ENCODE results near the gene IFITM1. TPM values are rescaled to one million over a fixed set of nuclear protein-coding genes. Genes with fewer than 3 reads are reported as not detected.
"Not testable (repeated sequence)": the region's sequence is repeated elsewhere in the genome, so short reads cannot be mapped to it uniquely, and the experiment has no call there.

IFITM1 gene
- total RNA-seq, 2 donors from 2014 or later: 182 to 220 TPM

GRCh38 chr11:315051-315481 is 1.2 kb downstream of the IFITM1 start:
- peak overlapping the region; percentile 57 for H3K4me3 ChIP-seq
- H3K27me3 ChIP-seq (replicated peaks; ENCODE audit: insufficient read depth): no peaks in the 10 kb centered on the region
- no peaks in the 10 kb centered on the region for H3K9me3 ChIP-seq
- no peak for TF ChIP-seq CTCF (IDR thresholded peaks at IDR 0.05)
- H3K36me3 ChIP-seq: no peaks in the 10 kb centered on the region
- DNase-seq (ENCODE audit: low spot score) (no peak), ATAC-seq (ENCODE audit: insufficient number of reproducible peaks, low FRiP score, low read depth) (no peak)
- H3K4me1 ChIP-seq (ENCODE audit: control insufficient read depth in 1 of 2, low read depth in 2 of 2): peaks cover 9 to 39% of the 10 kb centered on the region in 2 donors
- H3K27ac ChIP-seq: no peak overlapping the region

GRCh38 chr11:315516-315994 is 1.7 kb downstream of the IFITM1 start:
- TF ChIP-seq CTCF (IDR thresholded peaks at IDR 0.05): no peak
- no peak for DNase-seq (ENCODE audit: low spot score)
- Histone ChIP-seq H3K36me3 (no peaks in the 10 kb centered on the region), H3K9me3 (no peaks in the 10 kb centered on the region), H3K27me3 (replicated peaks; ENCODE audit: insufficient read depth) (no peaks in the 10 kb centered on the region), H3K27ac (no peak overlapping the region), H3K4me3 (peak overlapping the region; percentile 57), H3K4me1 (ENCODE audit: control insufficient read depth in 1 of 2, low read depth in 2 of 2) (peaks cover 9 to 39% of the 10 kb centered on the region in 2 donors)
- no peak for ATAC-seq (ENCODE audit: insufficient number of reproducible peaks, low FRiP score, low read depth)

GRCh38 chr11:316031-316701 is 2.3 kb downstream of the IFITM1 start:
- H3K36me3 ChIP-seq: no peaks in the 10 kb centered on the region
- H3K27me3 ChIP-seq (replicated peaks; ENCODE audit: insufficient read depth): no peaks in the 10 kb centered on the region
- no peaks in the 10 kb centered on the region for H3K9me3 ChIP-seq
- ATAC-seq (ENCODE audit: insufficient number of reproducible peaks, low FRiP score, low read depth) (no peak), DNase-seq (ENCODE audit: low spot score) (no peak)
- H3K4me3 ChIP-seq: peak overlapping the region; percentile 57
- TF ChIP-seq CTCF (IDR thresholded peaks at IDR 0.05): no peak
- H3K4me1 ChIP-seq (ENCODE audit: control insufficient read depth in 1 of 2, low read depth in 2 of 2): peaks cover 9 to 39% of the 10 kb centered on the region in 2 donors
- H3K27ac ChIP-seq: no peak overlapping the region

- no peak for ATAC-seq (ENCODE audit: insufficient number of reproducible peaks, low FRiP score, low read depth)
- peaks cover 6 to 36% of the 10 kb centered on the region in 2 donors for H3K4me1 ChIP-seq (ENCODE audit: control insufficient read depth in 1 of 2, low read depth in 2 of 2)
- TF ChIP-seq CTCF (IDR thresholded peaks at IDR 0.05): no peak
- DNase-seq (ENCODE audit: low spot score): no peak
- H3K9me3 ChIP-seq: no peaks in the 10 kb centered on the region
- H3K36me3 ChIP-seq: no peaks in the 10 kb centered on the region
- peak overlapping the region; percentile 57 for H3K4me3 ChIP-seq
- no peaks in the 10 kb centered on the region for H3K27me3 ChIP-seq (replicated peaks; ENCODE audit: insufficient read depth)
- no peak overlapping the region for H3K27ac ChIP-seq
Measured at GRCh38 chr11:316891-317301, 3.1 kb downstream of the IFITM1 start.

- Histone ChIP-seq H3K4me1 (ENCODE audit: control insufficient read depth in 1 of 2, low read depth in 2 of 2) (peaks cover 3 to 30% of the 10 kb centered on the region in 2 donors), H3K4me3 (peak overlapping the region; percentile 29)
- not testable (repeated sequence) for H3K9me3 ChIP-seq; H3K27me3 ChIP-seq (replicated peaks; ENCODE audit: insufficient read depth); DNase-seq (ENCODE audit: low spot score); ATAC-seq (ENCODE audit: insufficient number of reproducible peaks, low FRiP score, low read depth); H3K27ac ChIP-seq; H3K36me3 ChIP-seq
Measured at GRCh38 chr11:317668-318404, 4.0 kb downstream of the IFITM1 start.

- H3K27me3 ChIP-seq (replicated peaks; ENCODE audit: insufficient read depth); H3K9me3 ChIP-seq; DNase-seq (ENCODE audit: low spot score); H3K36me3 ChIP-seq: not testable (repeated sequence)
- Histone ChIP-seq H3K27ac (peak overlapping the region; percentile 99), H3K4me3 (peak overlapping the region; percentile 88), H3K4me1 (ENCODE audit: control insufficient read depth in 1 of 2, low read depth in 2 of 2) (peaks cover under 1 to 23% of the 10 kb centered on the region in 2 donors)
- peak; percentile 36 for ATAC-seq (ENCODE audit: insufficient number of reproducible peaks, low FRiP score, low read depth)
Measured at GRCh38 chr11:318405-319120, 4.7 kb downstream of the IFITM1 start.

- Histone ChIP-seq H3K4me1 (ENCODE audit: control insufficient read depth in 1 of 2, low read depth in 2 of 2) (peaks cover 0 to 22% of the 10 kb centered on the region in 2 donors), H3K4me3 (peak overlapping the region; percentile 88), H3K27ac (peak overlapping the region; percentile 99)
- DNase-seq (ENCODE audit: low spot score); H3K27me3 ChIP-seq (replicated peaks; ENCODE audit: insufficient read depth); H3K36me3 ChIP-seq; H3K9me3 ChIP-seq: not testable (repeated sequence)
- peak; percentile 1 for ATAC-seq (ENCODE audit: insufficient number of reproducible peaks, low FRiP score, low read depth)
Measured at GRCh38 chr11:319121-319887, 5.5 kb downstream of the IFITM1 start.
